DND-41 (cell line): ENCODE results near the gene XPNPEP1.

Experiments
- ATAC-seq: fragments of 200-7000 bp; cut with Tn5 transposase; 3 replicates; pipeline ENCODE4 v1.9.1; 2021; ENCODE audit warnings: low read depth; ENCODE audit not compliant: insufficient read depth
- DNase-seq: peaks from one replicate; pipeline ENCODE4 v3.0.0-alpha.2; 2020
- H2AFZ ChIP-seq: 2 replicates; pipeline ENCODE4 v1.6.0; 2012; ENCODE audit warnings: low read depth, low read length
- H3K27ac ChIP-seq: 2 replicates; pipeline ENCODE4 v1.5.1; 2012; ENCODE audit warnings: low read length, inconsistent platforms
- H3K27me3 ChIP-seq: fragments of 200-600 bp; sonication (generic); 2 replicates; pipeline ENCODE4 v1.6.0; 2012; ENCODE audit warnings: low read length, mild to moderate bottlenecking, inconsistent platforms; ENCODE audit not compliant: insufficient read depth, poor library complexity
- H3K36me3 ChIP-seq: 2 replicates; pipeline ENCODE4 v1.5.1; 2012; ENCODE audit warnings: low read length, inconsistent platforms; ENCODE audit not compliant: insufficient read depth
- H3K4me1 ChIP-seq: 2 replicates; pipeline ENCODE4 v1.5.1; 2012; ENCODE audit warnings: mild to moderate bottlenecking, low read length; ENCODE audit not compliant: insufficient read depth
- H3K4me2 ChIP-seq: 2 replicates; pipeline ENCODE4 v1.6.0; 2012; ENCODE audit warnings: mild to moderate bottlenecking, moderate library complexity, low read length, inconsistent platforms; ENCODE audit not compliant: insufficient read depth
- H3K4me3 ChIP-seq, 2 experiments: fragments of 200-600 bp in 1 of 2; shearing (Covaris generic) in 1 of 2; 2 replicates each; pipeline ENCODE4 v1.5.1; 2012 to 2016; ENCODE audit warnings: inconsistent platforms in 2 of 2, low read length in 2 of 2, mild to moderate bottlenecking in 2 of 2, low read depth in 1 of 2, moderate library complexity in 1 of 2
- H3K79me2 ChIP-seq: 2 replicates; pipeline ENCODE4 v1.6.0; 2012; ENCODE audit warnings: low read length, inconsistent platforms; ENCODE audit not compliant: insufficient read depth
- H3K9ac ChIP-seq: 2 replicates; pipeline ENCODE4 v1.6.0; 2012; ENCODE audit warnings: low read depth, mild to moderate bottlenecking, inconsistent platforms, low read length, moderate library complexity
- H3K9me3 ChIP-seq: 2 replicates; pipeline ENCODE4 v1.5.1; 2012; ENCODE audit warnings: low read length, moderate library complexity, mild to moderate bottlenecking, inconsistent platforms; ENCODE audit not compliant: insufficient read depth, severe bottlenecking
- H4K20me1 ChIP-seq: 2 replicates; pipeline ENCODE4 v1.6.0; 2012; ENCODE audit warnings: low read length; ENCODE audit not compliant: insufficient read depth
- EZH2 ChIP-seq: IDR thresholded peaks from 3 replicates; pipeline ENCODE4 v1.6.1; 2012; ENCODE audit warnings: borderline replicate concordance, low read depth, mild to moderate bottlenecking, moderate library complexity, low read length, inconsistent platforms; ENCODE audit not compliant: severe bottlenecking
- TF ChIP-seq, protein P1 (sequence below): IDR thresholded peaks from 2 replicates; pipeline ENCODE4 v1.5.1; 2012; ENCODE audit warnings: borderline replicate concordance, low read length, moderate library complexity, mild to moderate bottlenecking; ENCODE audit not compliant: poor library complexity, severe bottlenecking; ENCODE audit errors: extremely low read depth

XPNPEP1 gene

DNA sequence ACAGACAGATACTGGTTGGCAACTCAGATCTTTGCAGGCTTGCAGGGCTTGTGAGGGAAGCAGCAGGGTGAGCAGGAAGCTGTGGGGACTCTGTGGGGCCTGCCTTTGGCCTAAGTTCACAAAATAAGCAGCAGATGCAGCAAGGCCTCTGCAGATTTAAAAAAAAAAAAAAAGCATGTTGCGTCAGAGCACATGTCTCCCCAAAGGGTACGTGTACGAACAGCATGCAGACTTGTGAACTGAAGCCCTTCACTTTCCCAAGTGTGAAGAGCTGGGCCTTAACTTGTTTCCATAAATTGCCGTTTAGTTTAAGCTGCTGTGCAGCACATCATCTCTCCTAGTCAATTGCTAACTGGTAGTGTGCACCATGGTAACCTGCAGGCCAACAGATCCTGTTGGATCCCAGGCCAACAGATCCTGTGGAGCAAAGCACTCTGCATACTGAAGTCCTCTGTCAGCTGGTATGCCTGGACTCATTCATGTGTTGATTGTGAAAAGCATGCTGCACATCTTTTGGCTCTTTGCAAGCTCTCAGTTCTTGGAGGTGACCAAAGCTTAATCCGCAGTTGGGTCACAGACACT is 10.8 kb upstream of the XPNPEP1 start:
- no peak overlapping the region for H3K4me3 ChIP-seq
- TF ChIP-seq EZH2 = no peak
- TF ChIP-seq, protein P1, sequence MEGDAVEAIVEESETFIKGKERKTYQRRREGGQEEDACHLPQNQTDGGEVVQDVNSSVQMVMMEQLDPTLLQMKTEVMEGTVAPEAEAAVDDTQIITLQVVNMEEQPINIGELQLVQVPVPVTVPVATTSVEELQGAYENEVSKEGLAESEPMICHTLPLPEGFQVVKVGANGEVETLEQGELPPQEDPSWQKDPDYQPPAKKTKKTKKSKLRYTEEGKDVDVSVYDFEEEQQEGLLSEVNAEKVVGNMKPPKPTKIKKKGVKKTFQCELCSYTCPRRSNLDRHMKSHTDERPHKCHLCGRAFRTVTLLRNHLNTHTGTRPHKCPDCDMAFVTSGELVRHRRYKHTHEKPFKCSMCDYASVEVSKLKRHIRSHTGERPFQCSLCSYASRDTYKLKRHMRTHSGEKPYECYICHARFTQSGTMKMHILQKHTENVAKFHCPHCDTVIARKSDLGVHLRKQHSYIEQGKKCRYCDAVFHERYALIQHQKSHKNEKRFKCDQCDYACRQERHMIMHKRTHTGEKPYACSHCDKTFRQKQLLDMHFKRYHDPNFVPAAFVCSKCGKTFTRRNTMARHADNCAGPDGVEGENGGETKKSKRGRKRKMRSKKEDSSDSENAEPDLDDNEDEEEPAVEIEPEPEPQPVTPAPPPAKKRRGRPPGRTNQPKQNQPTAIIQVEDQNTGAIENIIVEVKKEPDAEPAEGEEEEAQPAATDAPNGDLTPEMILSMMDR = no peak

DNA sequence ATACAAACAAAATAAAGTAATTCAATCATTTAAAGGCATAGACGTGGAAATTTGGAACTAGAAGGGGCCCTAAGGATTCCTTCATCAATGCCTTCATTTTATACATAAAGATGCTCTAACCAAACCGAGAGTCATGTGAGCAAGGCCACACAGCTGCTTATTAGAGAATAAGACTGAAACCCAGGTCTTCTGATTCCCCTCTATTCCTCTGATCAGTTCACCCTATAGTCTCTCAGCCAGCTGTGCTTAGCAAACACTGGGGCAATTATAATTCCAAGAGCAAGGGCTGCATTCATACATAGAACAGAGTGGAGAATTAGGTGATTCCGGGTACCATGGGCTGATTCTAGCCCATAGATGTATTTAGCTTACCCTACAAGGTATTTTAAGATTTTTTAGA is 9.7 kb upstream of the XPNPEP1 start:
- Histone ChIP-seq H2AFZ (no peak overlapping the region), H3K79me2 (no peaks in the 10 kb centered on the region), H3K4me3 (no peak overlapping the region), H4K20me1 (no peaks in the 10 kb centered on the region), H3K9ac (no peak overlapping the region), H3K27ac (no peak overlapping the region), H3K4me1 (peaks cover 8% of the 10 kb centered on the region), H3K27me3 (no peaks in the 10 kb centered on the region), H3K36me3 (no peaks in the 10 kb centered on the region), H3K4me2 (no peak overlapping the region), H3K9me3 (no peaks in the 10 kb centered on the region)
- DNase-seq = no peak
- TF ChIP-seq, protein P1 = no peak
- no peak for TF ChIP-seq EZH2
- ATAC-seq = no peak

More for the DNA sequence above, 10.8 kb upstream of the XPNPEP1 start:
- DNase-seq (peak; percentile 50), ATAC-seq (peak; percentile 75)
- Histone ChIP-seq H4K20me1 (no peaks in the 10 kb centered on the region), H3K27me3 (no peaks in the 10 kb centered on the region), H3K36me3 (no peaks in the 10 kb centered on the region), H3K9me3 (no peaks in the 10 kb centered on the region), H3K9ac (no peak overlapping the region), H3K4me1 (peaks cover 8% of the 10 kb centered on the region), H3K79me2 (no peaks in the 10 kb centered on the region), H2AFZ (peak overlapping the region; percentile 37; the same call in 1 of the 2 replicates), H3K4me2 (no peak overlapping the region), H3K27ac (no peak overlapping the region)

DNA sequence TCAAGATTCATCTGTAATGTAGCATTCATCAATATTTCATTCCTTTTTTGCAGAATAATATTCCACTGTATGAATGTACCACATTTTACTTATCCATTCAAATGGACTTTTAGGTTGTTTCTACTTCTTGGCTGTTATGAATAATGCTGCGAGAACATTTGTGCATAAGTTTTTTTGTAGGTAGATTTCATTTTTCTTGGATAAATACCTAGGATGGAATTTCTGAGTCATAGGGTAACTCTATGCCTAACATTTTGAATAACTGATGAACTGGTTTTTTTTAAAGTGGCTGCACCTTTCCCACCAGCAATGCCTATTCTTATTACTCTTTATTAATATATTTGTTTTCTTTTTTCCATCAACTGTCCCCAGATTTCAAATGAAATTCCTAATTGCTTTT is 9.1 kb upstream of the XPNPEP1 start:
- no peak overlapping the region for H3K4me2 ChIP-seq
- H3K9ac ChIP-seq = no peak overlapping the region
- no peaks in the 10 kb centered on the region for H4K20me1 ChIP-seq
- H3K79me2 ChIP-seq = no peaks in the 10 kb centered on the region
- H3K4me3 ChIP-seq = no peak overlapping the region
- no peak overlapping the region for H2AFZ ChIP-seq
- no peaks in the 10 kb centered on the region for H3K9me3 ChIP-seq
- H3K27me3 ChIP-seq = no peaks in the 10 kb centered on the region
- no peak for TF ChIP-seq EZH2
- TF ChIP-seq, protein P1 = no peak
- DNase-seq (no peak), ATAC-seq (no peak)
- H3K4me1 ChIP-seq = peaks cover 8% of the 10 kb centered on the region
- H3K36me3 ChIP-seq = no peaks in the 10 kb centered on the region
- no peak overlapping the region for H3K27ac ChIP-seq
